GM19025 (cell line): ENCODE measurements around the gene ANKRD24.
"Not testable (repeated sequence)": the region's sequence is repeated elsewhere in the genome, so short reads cannot be mapped to it uniquely, and the experiment has no call there.

ENCODE experiments used
- ATAC-seq: cut with Tn5 transposase; IDR thresholded peaks from one replicate; pipeline ENCODE4 v1.9.1; 2021; ENCODE audit warnings: mild to moderate bottlenecking, low read depth, moderate library complexity; ENCODE audit not compliant: unreplicated experiment

Gene ANKRD24

GRCh38 chr19:4229179-4229931, 46.9 kb downstream of the ANKRD24 start, which contains the start of gene EBI3:
EBI3 (plus strand) TSS chr19:4229523; CDS start chr19:4229551, 28 bp downstream.
- ATAC-seq, result peak; percentile 54

- not testable (repeated sequence) for ATAC-seq
Observed at GRCh38 chr19:4230237-4230636, 47.7 kb downstream of the ANKRD24 start.

GRCh38 chr19:4231521-4231920, 49.0 kb downstream of the ANKRD24 start:
- ATAC-seq, result not testable (repeated sequence)

GRCh38 chr19:4232139-4232538, 49.6 kb downstream of the ANKRD24 start:
- ATAC-seq, result not testable (repeated sequence)

- no peak for ATAC-seq
Observed at GRCh38 chr19:4232614-4233281, 50.3 kb downstream of the ANKRD24 start.

GRCh38 chr19:4233282-4233853, 50.9 kb downstream of the ANKRD24 start:
- no peak for ATAC-seq

- no peak for ATAC-seq
Observed at GRCh38 chr19:4234142-4234861, 51.8 kb downstream of the ANKRD24 start.

- no peak for ATAC-seq
Observed at GRCh38 chr19:4234862-4235201, 52.3 kb downstream of the ANKRD24 start.

- not testable (repeated sequence) for ATAC-seq
Observed at GRCh38 chr19:4237510-4237909, 55.0 kb downstream of the ANKRD24 start.

- no peak for ATAC-seq
Observed at GRCh38 chr19:4238831-4239230, 56.3 kb downstream of the ANKRD24 start.

- ATAC-seq, result no peak
Observed at GRCh38 chr19:4241824-4242430, 59.4 kb downstream of the ANKRD24 start.

- ATAC-seq, result not testable (repeated sequence)
Observed at GRCh38 chr19:4245938-4246337, 63.4 kb downstream of the ANKRD24 start.

GRCh38 chr19:4246767-4247593, 64.5 kb downstream of the ANKRD24 start, which contains the start of gene YJU2:
YJU2 (plus strand) TSS chr19:4247080; CDS start chr19:4247147, 67 bp downstream.
- ATAC-seq, result peak; percentile 90

- no peak for ATAC-seq
Observed at GRCh38 chr19:4256563-4256962, 74.1 kb downstream of the ANKRD24 start.

GRCh38 chr19:4257025-4257424, 74.5 kb downstream of the ANKRD24 start:
- no peak for ATAC-seq

- no peak for ATAC-seq
Observed at GRCh38 chr19:4258181-4258580, 75.7 kb downstream of the ANKRD24 start.

- ATAC-seq, result no peak
Observed at GRCh38 chr19:4260613-4261191, 78.2 kb downstream of the ANKRD24 start.

- ATAC-seq, result no peak
Observed at GRCh38 chr19:4264812-4265211, 82.3 kb downstream of the ANKRD24 start.
